SKM-1 (cell line): ENCODE results near the gene DLG2.

ENCODE experiments used
- DNase-seq: peaks from one replicate; lab custom pipeline; 2025; ENCODE audit not compliant: unreplicated experiment; lab: John Stamatoyannopoulos, UW

Gene DLG2

DNA sequence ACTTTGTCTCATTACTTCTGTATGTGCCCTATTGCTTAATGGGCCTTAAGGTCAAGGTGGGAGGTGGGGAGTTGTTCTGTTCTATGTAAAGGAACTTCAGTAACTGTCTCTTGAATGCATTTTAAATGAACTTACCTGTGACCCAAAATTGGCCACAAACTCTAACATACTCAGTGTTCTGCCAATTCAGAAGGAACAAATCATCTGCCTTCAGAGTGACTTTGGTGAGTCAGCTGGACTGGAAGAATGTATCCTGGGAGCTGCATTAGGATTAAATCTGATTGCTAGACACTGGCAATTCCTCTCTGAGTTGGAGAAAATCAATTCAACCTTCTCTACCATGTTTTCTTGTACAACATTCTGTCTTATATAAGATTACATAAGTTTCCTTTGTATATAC is 1104.8 kb downstream of the DLG2 start:
- no peak for DNase-seq

DNA sequence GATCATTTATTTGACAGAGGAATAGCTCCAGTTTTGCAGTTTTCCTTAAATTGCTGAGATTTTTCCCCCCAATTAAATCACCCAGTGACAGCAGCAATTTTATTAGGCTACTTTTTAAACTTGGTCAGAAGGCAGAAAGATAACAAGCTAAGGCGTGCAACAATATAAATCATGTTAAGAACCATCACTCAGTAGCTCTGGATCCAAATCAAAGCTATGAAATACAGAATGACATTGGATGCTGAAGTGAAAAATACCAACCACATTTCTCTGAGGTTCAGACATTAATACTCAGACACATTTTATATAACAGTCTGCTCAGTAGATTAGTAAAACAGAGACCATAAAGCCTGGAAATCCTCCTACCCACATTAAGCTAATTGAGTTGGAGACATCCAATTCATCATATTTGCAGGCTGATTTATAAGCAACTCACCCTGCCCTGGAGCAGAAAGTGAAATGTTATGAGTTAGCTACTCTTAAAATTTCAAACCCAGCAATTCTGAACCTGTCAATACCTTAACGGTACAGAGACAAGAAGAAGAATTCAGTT is 1108.4 kb downstream of the DLG2 start:
- DNase-seq: no peak

DNA sequence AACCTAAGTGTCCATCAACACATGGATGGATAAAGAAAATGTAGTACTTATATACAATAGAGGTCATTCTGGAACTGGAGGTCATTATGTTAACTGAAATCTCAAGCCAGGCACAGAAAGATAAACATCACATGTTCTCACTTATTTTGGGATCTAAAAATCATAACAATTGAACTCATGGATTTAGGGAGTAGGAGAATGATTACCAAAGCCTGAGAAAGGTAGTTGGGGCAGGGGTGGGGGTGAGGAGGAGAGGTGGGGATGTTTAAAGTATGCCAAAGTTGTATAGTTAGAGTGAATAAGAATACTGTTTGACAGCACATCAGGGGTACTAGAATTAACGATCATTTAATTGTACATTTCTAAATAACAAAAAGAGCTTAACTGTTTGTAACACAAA is 1112.7 kb downstream of the DLG2 start:
- DNase-seq: no peak

DNA sequence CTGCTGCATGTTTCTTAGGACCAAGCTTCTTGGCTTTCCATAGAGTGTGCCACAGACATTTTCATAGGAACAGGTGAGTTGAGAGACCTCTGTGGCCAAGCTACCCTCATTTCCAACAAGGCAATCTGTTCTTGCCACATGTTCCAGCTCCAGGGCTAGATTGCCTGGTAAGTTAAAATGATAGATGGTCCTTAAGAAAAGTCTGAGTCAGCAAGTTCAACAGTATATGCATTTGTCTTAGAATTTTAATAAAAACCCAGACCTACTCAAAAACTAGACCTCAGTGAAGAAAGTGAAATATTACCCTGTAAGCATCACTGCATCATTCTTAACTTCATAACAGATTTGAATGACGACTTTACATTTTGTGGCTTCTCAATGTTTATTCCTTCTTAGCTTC is 1123.6 kb downstream of the DLG2 start:
- no peak for DNase-seq

DNA sequence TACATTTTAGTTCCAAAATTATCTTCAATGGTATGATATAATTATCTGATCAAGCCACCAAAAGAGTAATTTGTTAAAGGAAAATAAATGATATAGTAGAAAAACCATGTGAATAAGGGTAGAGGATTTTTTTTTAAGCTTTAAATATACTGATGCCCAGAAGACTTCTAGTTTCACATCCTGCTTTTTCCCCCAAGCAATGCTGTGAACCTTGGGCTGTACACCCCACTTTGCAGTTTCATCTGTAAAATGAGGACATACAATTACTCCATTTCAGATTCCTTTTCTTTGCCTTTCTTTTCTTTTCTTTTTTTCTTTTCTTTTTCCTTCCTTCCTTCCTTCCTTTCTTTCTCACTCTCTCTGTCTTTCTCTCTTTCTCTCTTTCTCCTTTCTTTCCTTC is 1125.4 kb downstream of the DLG2 start:
- no peak for DNase-seq

DNA sequence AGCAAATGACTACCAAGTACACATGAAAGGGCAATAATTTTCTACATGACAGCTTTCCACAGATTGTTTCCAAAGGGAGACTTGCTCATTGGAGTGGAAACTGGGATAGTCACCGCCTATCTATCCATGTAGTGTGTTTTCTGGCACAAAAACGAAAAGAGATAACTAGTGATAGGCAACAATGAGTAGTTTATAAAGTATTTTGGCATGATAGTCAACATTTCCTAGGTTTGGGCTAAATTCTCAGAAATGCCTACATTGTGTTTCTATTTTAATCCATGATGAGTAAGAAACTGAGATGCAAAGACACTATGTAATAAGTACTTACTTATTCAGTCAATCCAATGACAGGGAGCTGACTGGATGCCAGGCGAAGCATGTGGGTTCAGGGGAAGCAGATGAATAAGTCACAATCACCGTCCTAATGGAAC is 1129.1 kb downstream of the DLG2 start:
- DNase-seq: no peak

DNA sequence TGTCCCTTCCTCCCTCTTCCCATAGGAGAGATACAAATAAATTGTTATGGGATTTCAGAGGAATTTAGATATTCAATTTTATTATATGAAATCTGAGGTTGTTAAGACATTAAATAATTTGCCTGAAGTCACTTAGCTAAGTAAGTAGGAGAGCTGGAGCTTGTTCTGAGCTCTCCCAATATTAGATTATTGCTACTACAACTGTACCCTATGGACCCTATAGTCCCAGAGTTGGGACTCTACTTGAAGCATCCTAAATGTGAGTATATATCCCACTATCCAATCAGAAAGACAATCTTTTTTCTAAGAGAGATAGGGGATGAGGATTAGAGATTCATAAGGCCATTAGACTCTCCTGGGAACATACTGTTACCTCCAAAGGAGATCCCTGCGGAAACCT is 1130.0 kb downstream of the DLG2 start:
- no peak for DNase-seq

DNA sequence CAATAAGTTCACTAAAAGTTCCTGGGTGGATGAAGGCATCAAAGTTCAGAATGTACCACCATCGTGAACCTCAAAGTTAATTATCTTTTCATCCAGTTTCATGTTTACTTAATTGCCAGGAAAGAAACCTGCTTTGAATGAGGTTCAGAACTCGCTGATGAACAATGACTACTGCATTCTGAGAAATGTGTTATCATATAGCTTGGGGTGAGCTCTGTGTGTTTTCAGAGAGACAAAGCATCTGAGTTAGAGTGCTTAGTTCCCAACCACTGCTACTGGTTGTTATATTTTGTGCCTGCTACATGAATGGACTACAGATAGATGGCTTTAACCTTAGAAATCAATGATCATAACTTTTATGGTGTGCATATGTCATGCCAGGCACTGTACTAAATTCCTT is 1131.0 kb downstream of the DLG2 start:
- DNase-seq: no peak

DNA sequence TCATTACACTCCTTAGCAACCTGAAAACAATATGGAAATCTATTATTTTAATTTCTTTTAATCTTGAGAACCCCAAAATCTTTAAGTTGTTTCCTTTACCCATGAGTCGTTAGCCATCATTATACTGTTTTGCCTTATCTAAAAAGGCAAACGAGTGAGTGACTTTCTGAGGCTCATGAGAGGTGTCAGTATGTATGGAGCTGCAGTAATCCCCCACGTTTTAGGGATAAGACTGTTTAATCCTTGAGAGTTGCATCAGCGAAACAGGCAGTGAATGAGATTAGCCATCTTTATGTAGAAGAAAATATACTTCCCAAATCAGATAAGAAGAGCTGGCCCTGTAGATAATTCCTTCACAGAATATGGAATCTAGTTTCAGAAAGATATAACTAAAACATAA is 1147.0 kb downstream of the DLG2 start:
- DNase-seq: no peak

DNA sequence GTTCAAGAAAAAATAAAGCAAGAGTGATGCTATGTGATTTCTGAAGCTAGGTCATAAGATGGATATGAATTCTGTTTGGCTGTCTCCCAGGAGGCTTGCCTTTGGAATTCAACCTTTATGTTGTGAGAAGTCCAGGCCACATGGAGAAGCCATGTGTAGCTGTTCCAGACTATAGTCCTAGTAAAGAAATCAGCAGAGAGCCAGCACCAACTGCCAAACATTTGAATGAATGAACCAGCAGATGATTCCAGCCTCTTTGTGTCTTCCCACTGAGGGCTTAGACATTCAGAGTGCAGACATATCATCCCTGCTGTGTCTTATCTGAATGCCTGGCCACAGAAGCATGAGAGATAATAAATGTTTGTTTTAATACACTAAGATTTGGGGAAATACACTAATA is 1150.6 kb downstream of the DLG2 start:
- DNase-seq: no peak

DNA sequence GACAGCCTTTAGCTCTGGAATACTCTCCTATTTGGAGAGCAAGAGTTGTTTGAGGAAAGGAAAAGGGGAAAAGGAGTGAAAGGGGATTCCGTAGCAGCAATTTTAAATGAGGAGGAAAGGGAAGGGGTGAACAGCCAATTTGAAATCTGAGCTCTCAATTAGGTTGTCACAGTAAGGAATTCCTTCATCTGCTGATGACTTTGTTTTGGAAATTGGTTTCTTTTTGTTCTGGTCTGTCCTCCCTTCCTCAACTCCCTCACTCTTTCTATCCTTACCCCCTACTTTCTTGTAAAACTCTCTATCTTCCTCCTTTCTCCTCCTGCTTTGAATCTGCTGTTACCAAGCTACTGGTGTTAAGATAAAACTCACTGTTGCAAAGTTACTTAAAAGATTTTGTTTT is 1155.6 kb downstream of the DLG2 start:
- DNase-seq: no peak

DNA sequence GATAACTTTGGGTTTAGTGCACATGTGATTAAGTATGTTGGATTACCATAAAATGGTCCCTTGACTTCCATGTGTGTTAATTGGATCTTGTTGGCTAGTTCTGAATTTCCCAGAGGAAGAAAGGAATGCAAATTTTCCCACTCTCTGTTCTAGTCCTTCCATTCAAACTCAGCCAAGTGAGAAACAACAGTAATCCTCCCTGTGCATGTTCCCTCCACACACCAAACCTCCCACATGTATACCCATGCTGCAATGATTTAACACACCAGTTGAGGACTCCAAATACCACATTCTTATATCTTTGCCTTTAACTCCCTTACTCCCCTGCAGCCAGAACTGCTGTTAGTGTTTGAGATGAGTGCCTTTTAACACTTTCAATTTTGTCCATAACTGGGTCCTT is 1158.9 kb downstream of the DLG2 start:
- no peak for DNase-seq

DNA sequence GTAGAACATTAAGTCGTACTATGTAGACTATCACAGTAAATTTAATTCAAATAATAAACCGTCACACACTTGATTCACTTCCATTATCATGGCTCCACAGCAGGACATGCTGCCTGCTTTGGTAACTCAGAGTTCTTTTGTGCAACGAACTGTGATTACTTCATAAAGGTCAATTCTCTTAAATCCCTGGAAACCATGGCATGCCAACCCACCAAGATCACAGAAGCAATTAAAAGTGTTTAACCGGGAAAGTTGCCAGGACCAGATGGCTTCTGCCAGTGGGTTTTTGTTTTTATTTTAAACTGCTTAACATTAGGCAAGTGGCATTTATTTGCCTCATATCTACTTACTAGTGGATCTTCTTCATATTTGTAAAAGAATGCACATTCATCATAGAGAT is 1162.1 kb downstream of the DLG2 start:
- no peak for DNase-seq

DNA sequence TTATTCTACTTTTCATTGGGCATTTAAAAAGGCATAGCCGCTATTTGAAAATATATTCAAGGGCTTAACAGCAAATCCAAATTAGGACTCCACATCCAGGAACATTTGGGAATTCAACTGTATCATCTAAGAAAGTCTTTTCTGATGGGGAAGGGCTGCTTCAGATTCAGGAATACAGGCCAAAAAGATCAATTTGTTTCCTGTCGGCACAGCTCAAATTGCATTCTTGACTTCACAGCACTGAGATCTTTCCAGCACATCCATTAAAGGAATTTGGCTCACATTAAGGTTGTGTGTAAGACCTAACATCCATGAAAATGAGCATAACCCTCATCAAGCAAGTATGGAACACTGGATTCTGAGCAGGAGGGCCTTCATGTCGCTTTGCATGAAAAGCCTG is 1171.5 kb downstream of the DLG2 start:
- DNase-seq: no peak

DNA sequence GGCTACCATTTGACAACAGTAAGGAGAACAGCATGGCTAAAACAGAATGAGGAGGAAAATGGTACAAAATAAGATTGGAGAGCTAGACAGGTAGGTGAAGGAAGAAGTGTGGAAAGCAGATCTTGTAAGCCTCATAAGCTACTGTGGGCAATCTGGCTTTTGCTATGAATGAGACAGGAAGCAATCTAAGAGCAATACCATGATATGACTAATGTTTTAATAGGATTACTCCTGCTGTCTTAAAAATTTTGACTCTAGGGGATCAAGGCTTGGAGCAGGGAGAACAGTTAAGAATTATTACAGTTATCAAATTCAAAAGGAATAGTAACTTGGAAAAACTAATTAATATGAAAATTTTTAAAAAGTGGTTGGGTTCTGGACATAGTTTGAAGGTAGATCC is 1174.9 kb downstream of the DLG2 start:
- no peak for DNase-seq

DNA sequence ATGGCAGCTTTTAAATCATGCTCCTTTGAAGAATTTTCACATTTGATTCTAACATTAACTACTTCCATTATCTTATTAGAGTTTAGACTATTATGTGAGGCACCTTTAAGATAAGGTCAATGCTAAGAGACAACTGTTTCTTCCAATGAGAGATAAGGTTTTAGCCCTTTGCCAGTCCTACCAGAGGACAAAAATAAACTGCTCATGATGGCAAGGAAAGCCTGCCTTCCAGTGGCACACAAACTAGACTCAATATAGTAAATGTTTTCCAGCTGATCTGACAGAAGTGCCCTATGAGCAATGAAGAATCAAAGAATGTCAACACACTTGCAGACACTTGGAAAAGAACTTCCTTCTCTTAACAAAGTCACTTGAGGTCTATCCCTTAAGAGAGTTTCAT is 1188.6 kb downstream of the DLG2 start:
- DNase-seq: no peak

DNA sequence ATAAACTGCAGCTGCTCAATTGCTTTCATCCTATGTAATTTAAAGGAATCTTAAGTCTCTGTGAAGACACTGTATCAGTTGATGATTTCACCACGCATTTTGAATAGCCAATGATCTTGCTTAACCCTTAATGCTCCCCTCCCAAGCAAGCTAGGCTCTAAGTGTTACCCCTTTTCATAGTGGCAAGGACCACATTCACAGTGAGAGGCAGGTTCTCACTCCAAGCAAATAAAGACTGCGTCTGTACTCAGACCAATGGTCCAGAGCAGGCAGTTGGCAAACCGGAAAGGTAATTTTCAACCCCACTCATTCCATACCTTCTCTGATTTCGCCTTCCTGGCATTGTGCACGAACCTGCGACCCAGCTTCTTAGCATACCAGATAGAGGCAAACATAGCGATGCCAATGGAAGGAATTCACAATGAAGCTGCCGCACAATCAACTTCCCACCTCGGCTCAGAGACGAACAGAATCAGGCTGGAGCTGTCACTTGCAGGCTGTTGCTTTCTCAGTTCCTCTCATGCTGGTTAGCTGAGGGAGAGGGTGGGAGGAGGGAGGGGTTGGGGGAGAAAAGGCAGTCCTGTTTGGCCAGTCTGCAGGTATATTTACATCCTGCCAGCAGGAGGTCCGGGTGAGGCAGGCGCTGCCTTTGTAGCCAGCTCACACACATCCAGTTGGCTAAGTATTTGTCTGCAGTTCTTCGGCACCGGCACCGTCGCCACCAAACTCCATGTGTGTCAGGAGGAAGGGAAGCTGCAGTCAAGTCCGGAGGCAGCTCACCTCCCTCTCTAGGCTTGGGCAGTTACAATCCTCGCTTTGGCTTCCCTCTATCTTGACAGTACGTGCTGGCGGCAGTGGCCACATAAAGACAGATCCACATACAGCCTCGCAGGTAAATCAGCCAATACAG is 1189.8 kb downstream of the DLG2 start:
- DNase-seq: no peak

DNA sequence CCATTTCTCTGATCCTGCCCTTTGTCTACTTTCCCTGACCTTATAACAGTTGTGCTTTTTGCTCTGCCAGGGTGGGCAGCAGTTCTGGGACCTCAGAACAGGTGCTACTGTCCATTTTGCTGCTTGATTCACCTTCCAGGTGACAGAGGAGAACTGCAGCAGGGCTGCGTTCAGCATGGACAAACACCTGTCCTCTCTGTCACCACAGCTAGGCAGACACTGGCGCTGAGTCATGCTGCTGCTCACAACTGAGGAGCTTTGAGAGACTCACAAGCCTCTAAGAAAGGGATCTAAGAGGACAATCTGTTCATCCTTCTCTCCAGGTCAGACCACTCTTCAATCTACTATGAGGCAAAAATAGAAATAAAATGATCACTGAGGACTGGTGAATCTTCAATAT is 1196.5 kb downstream of the DLG2 start:
- DNase-seq: no peak

DNA sequence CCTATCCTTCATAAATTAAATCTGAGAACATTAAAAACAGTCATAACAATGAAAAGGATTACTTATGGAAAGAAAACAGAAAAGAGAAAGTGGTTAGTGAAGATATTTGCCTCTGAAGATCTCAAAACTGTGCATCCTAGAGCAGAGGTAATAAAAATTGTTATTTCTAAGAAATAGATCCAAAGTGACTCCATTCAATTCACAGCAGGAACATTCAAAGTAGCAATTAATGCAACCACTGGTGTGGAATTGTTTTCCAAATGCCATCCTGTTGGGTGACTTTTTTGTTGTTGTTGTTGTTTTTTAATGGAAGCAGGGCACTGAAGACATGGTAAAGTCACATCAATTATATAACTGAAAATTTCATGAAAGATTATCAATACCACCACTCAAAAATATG is 1201.5 kb downstream of the DLG2 start:
- DNase-seq: no peak

DNA sequence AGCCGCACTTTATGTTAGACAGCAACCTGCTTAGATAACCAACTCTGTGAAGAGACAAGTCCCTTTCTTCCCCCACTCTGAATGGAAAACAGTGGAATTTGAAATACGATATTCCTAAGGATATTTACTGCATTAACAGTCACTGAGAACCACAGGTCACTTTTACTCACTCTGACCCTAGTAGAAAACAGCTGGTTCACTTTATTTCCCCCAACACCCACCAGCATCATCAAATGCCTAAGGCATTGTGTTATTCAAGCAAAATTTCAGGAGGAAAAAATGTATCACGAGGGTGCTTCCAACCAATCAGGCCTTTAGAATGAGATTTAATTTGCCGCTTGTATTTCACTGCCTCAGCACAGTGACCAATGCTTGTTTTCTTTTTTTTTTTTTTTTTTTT is 1206.9 kb downstream of the DLG2 start:
- no peak for DNase-seq

DNA sequence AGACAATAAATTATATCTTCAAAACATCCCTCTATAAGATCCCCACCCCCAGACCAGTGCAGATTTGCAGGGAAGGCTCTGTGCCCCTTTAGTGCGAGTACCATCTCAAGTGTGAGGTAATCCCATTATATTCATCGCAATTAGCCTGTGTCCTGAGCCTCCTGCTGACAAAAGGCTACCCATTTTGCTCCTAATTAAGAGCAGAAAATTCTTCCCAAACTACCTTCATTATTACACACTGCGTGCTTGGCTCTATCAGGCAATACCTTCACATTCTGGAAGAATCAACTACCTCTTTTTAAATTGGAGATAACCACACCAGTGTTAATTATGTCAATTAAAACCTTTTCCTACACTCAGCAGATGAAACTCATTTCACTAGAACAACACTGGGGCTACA is 1207.5 kb downstream of the DLG2 start:
- DNase-seq: no peak

DNA sequence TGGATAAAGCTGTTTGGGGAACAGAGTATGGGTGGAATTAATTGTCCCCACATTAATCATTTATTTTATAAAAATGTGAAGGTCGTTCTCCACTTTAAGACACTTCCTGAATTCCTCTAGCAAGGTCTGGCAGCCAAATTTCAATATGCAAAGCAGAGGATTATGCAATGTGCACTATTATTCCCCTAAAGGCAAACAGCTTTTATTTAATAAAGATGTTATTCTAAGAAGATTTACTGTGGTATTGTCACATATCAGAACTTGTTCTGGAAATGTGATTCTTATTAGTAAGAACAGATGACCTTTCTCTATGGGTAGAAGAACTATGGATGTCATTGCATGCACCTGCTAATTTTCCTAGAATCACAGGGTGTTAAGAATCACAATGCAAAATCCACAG is 1212.2 kb downstream of the DLG2 start:
- no peak for DNase-seq

DNA sequence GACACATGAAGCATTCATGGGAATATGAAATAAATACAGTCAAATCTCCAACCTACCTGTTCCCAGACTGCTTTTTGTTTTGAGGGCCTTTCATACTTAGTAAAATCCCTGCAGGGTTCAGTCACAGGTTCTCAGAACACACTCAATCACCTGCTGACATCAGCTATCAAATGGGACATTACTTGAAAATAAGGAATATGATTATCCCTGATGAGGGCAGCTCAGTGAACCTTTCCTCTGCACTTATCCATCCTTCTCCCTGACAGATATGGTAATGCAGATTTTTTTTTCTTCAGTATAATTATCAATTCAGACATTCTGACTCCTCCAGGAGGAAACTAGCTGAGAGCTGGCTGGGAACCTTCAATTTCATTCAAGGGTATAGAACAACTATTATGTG is 1213.6 kb downstream of the DLG2 start:
- no peak for DNase-seq
